Measurements from ENCODE around the gene RBMS2. TPM values are rescaled to one million over a fixed set of nuclear protein-coding genes. Genes with fewer than 3 reads are reported as not detected.

The RBMS2 gene
- total RNA-seq, 1 donor from 2014 or later = 129 TPM

DNA sequence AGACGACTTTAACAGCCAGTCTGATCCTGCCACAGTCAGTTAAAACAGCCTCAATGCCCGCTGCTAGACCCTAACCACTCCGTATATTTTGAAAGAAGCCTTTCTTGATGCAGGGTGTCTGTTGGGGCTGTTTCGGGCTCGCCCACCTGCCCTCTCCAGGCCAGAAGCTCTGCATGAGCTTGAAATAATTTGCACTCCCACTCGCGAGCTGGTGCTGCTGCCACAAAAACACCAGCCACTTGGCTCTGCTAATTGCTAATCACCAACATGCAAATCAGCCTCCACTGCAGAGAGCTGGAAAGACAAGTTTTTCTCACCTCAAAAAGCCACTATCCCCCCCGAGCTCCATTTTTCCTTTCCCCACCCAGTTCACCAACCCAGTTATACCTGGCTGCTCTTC is 93.0 kb downstream of the RBMS2 start:
- Histone ChIP-seq H3K27me3 (ENCODE audit: low read depth) (no peaks in the 10 kb centered on the region), H3K36me3 (peaks cover 99% of the 10 kb centered on the region), H3K9me3 (no peaks in the 10 kb centered on the region), H3K4me3 (no peak overlapping the region), H3K4me1 (no peaks in the 10 kb centered on the region), H3K27ac (no peak overlapping the region)
- ATAC-seq (no peak), DNase-seq (no peak)
- TF ChIP-seq, protein P1, sequence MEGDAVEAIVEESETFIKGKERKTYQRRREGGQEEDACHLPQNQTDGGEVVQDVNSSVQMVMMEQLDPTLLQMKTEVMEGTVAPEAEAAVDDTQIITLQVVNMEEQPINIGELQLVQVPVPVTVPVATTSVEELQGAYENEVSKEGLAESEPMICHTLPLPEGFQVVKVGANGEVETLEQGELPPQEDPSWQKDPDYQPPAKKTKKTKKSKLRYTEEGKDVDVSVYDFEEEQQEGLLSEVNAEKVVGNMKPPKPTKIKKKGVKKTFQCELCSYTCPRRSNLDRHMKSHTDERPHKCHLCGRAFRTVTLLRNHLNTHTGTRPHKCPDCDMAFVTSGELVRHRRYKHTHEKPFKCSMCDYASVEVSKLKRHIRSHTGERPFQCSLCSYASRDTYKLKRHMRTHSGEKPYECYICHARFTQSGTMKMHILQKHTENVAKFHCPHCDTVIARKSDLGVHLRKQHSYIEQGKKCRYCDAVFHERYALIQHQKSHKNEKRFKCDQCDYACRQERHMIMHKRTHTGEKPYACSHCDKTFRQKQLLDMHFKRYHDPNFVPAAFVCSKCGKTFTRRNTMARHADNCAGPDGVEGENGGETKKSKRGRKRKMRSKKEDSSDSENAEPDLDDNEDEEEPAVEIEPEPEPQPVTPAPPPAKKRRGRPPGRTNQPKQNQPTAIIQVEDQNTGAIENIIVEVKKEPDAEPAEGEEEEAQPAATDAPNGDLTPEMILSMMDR (IDR thresholded peaks at IDR 0.05) = no peak
- intact Hi-C loops (cut with DNase I) = no loop called here

DNA sequence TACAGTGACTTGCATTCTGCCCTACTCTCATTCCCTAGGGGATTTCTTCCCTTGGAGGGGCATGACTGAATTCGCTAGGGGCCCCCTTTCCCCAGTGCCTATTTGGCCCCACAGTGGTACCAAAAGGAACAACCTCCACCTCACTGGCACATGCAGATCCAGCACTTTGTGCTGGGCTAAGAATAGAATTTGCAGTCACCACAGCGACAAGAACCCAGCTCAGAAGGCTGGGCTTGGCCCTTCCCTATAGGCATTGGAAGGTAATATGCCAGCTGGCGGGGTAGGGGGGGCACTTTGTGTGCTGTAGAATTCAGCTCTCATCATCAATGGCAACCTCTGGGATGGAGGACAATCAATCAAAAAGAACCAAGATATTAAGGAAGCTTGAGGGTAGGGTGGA is 94.6 kb downstream of the RBMS2 start:
- intact Hi-C loops (cut with DNase I) = no loop called here
- Histone ChIP-seq H3K27ac (no peak overlapping the region), H3K4me3 (no peak overlapping the region), H3K36me3 (peaks cover 99% of the 10 kb centered on the region), H3K9me3 (no peaks in the 10 kb centered on the region), H3K4me1 (peaks cover 4% of the 10 kb centered on the region), H3K27me3 (ENCODE audit: low read depth) (no peaks in the 10 kb centered on the region)
- no peak for DNase-seq
- ATAC-seq = no peak
- TF ChIP-seq, protein P1 (IDR thresholded peaks at IDR 0.05) = no peak

DNA sequence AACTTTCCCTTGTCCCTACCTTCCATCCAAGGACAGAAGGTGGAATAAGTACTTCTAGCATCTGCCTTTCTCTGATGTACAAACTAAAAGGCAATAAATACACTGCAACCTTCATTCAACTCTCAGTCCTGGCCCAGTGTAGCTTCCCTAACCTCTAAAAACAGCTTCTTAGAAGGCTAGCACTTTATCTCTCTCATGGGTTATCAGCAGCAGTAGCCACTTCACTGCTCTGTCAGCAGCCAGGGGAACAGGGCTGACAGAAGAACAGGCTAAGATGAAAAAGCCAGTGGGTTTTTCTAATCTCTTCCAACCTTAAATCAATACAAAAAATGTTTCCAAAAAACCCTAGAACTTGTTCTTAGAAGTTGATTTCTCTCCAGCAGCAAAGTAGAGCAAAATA is 95.3 kb downstream of the RBMS2 start:
- ATAC-seq = no peak
- H3K36me3 ChIP-seq = peaks cover 99% of the 10 kb centered on the region
- no peak overlapping the region for H3K4me3 ChIP-seq
- TF ChIP-seq, protein P1 (IDR thresholded peaks at IDR 0.05) = no peak
- intact Hi-C loops (cut with DNase I) = no loop called here
- no peak for DNase-seq
- H3K27ac ChIP-seq = no peak overlapping the region
- H3K27me3 ChIP-seq (ENCODE audit: low read depth) = no peaks in the 10 kb centered on the region
- H3K4me1 ChIP-seq = peaks cover 7% of the 10 kb centered on the region
- H3K9me3 ChIP-seq = no peaks in the 10 kb centered on the region

DNA sequence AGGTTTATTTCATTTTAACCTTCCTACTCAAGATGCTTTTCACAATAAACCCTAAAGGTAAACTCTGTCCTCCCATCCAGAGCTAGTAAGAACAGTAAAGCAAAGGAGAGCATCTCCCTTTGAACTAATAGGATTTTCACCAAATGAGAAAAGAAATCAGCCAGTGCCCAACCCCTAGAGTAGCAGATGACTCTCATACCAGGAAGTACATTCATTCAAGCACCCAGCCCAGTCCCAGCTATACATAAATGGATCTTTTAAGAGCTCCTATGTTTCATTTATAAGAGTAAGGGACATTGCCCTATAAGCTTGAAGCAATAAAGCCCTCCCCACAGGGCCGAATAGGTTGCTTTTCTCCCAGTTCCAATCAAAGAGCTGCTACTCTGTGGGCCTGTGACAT is 100.9 kb downstream of the RBMS2 start:
- Histone ChIP-seq H3K27ac (no peak overlapping the region), H3K4me1 (peaks cover 42% of the 10 kb centered on the region), H3K27me3 (ENCODE audit: low read depth) (no peaks in the 10 kb centered on the region), H3K4me3 (no peak overlapping the region), H3K36me3 (peaks cover 80% of the 10 kb centered on the region), H3K9me3 (no peaks in the 10 kb centered on the region)
- no peak for DNase-seq
- TF ChIP-seq, protein P1 (IDR thresholded peaks at IDR 0.05) = no peak
- no peak for ATAC-seq
- intact Hi-C loops (cut with DNase I) = no loop called here

DNA sequence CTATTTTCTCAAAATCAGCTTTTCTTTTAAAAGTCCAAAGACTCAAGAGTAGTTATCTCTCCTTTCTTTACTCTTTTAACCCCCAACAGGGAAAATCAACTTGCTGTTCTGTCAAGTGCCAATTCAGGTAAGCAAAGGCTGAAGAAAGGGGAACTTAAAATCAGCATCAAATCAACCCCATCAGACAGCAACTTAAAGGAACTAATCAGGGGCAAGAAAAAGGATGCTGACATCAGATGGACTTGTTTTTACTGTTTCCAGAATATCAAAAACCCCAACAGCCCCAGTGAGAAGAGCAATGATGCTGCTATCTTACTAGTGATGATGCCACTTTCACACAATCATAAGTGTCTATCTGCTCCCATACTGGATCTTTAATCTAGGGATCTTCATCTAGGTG is 105.1 kb downstream of the RBMS2 start:
- Histone ChIP-seq H3K4me3 (no peak overlapping the region), H3K27me3 (ENCODE audit: low read depth) (no peaks in the 10 kb centered on the region), H3K36me3 (peaks cover 39% of the 10 kb centered on the region), H3K9me3 (no peaks in the 10 kb centered on the region), H3K27ac (no peak overlapping the region), H3K4me1 (peaks cover 61% of the 10 kb centered on the region)
- TF ChIP-seq, protein P1 (IDR thresholded peaks at IDR 0.05) = no peak
- intact Hi-C loops (cut with DNase I) = no loop called here
- ATAC-seq (no peak), DNase-seq (no peak)
